Right cardiac atrium (tissue), 5 donors: ENCODE measurements around the gene PCDHGB1. TPM values are rescaled to one million over a fixed set of nuclear protein-coding genes. Genes with fewer than 3 reads are reported as not detected.
"Not testable (repeated sequence)": the region's sequence is repeated elsewhere in the genome, so short reads cannot be mapped to it uniquely, and the experiment has no call there.

Source experiments
- ATAC-seq, 2 donors: fragments of 200-7000 bp; cut with Tn5 transposase; one replicate each; pipeline versions ENCODE4 v1.8.0 to v1.9.1; 2020; ENCODE audit warnings: moderate library complexity in 2 of 2, mild to moderate bottlenecking in 1 of 2
- DNase-seq, 3 donors: peaks; one replicate each; pipeline ENCODE4 v3.0.0-alpha.2; 2020
- H3K27ac ChIP-seq: one replicate; pipeline ENCODE4 v1.5.1; 2013; ENCODE audit warnings: mild to moderate bottlenecking, low read length, control low read depth, moderate library complexity
- H3K27me3 ChIP-seq: one replicate; pipeline ENCODE4 v1.6.1; 2013; ENCODE audit not compliant: control insufficient read depth, insufficient read depth
- H3K4me1 ChIP-seq: one replicate; pipeline ENCODE4 v1.6.1; 2013; ENCODE audit warnings: low read length; ENCODE audit not compliant: control insufficient read depth, insufficient read depth
- H3K4me3 ChIP-seq: one replicate; pipeline ENCODE4 v1.5.1; 2013; ENCODE audit warnings: low read length, control low read depth
- H3K9me3 ChIP-seq: one replicate; pipeline ENCODE4 v1.6.1; 2013; ENCODE audit warnings: low read length; ENCODE audit not compliant: control insufficient read depth
- WGBS: extraction: QIAGEN DNeasy Blood & Tissue Kit; methylation state at CpG from one replicate; pipeline ENCODE4 v1.1.7; 2013; 5-methylcytosine and 5-hydroxymethylcytosine counted together
- intact Hi-C, 4 donors: fragments of 100-400 bp; cut with DNase I; formaldehyde crosslinking; loops; one replicate each; pipeline versions ENCODE4 v1.11.0 to v1.14.0; 2022 to 2023
- polyA plus RNA-seq: library from polyadenylated mRNA; stranded (reverse); fragments of 200-250 nt; gene quantifications from one replicate; pipeline ENCODE4 v1.2.3, GENCODE V29; 2013
- total RNA-seq, 4 donors: library from RNA; stranded (reverse); fragmentation: NEBNext Ultra II Directional; extraction: Animal tissue kit (Norgen Biotek cat#: 25700); gene quantifications; one replicate each; pipeline ENCODE4 v1.2.1, GENCODE V29; 2021
- donor health status: healthy with polysubstance abuse.
- donor health status: DM: no; HTN: yes; CAD: no.
- donor health status: DM: no; HTN: no; CAD: no.
- donor health status: DM: no; HTN: yes; CAD: no; lungs with severe emphysema.
- donor health status: DM: yes; HTN: yes; CAD: no.

Gene PCDHGB1
- total and polyA plus RNA-seq, 5 donors = 1.3 to 4.4 (median 3.3) TPM

- no peak overlapping the region for H3K27ac ChIP-seq
- no peaks in the 10 kb centered on the region for H3K4me1 ChIP-seq
- intact Hi-C loops = loop anchor here in 1 of 4 donors (5.0 kb wide), 1 partner anchor 234 kb away; no protein-coding TSS in a partner anchor
- WGBS = 77% methylated on average over 8 of the region's 8 CpGs
- H3K27me3 ChIP-seq = no peaks in the 10 kb centered on the region
- H3K9me3 ChIP-seq = no peaks in the 10 kb centered on the region
- no peak overlapping the region for H3K4me3 ChIP-seq
- no peak for DNase-seq
- no peak for ATAC-seq
Observed at GRCh38 chr5:141328231-141328630, 21.7 kb upstream of the PCDHGB1 start.

- intact Hi-C loops = loop anchor here in 1 of 4 donors (10.0 kb wide), 1 partner anchor 224 kb away; no protein-coding TSS in a partner anchor
- H3K9me3 ChIP-seq = no peaks in the 10 kb centered on the region
- peak in 1 of 3 donors; percentile 71 for DNase-seq
- no peaks in the 10 kb centered on the region for H3K27me3 ChIP-seq
- no peak for ATAC-seq
- no peak within 1 kb of the TSS for H3K27ac ChIP-seq
- WGBS = 18% methylated on average over 21 of the region's 21 CpGs
- no peaks in the 10 kb centered on the region for H3K4me1 ChIP-seq
- H3K4me3 ChIP-seq = peak within 1 kb of the TSS; percentile 49
Observed at GRCh38 chr5:141330299-141331080, 19.4 kb upstream of the PCDHGB1 start, which contains the start of gene PCDHGA1. Gene PCDHGA1 (plus strand): TSS chr5:141330514.

GRCh38 chr5:141332571-141332970 is 17.3 kb upstream of the PCDHGB1 start:
- not testable (repeated sequence) for H3K27me3 ChIP-seq, H3K4me3 ChIP-seq, H3K4me1 ChIP-seq, H3K9me3 ChIP-seq, DNase-seq, ATAC-seq, H3K27ac ChIP-seq
- intact Hi-C loops = loop anchor here in 1 of 4 donors (10.0 kb wide), 1 partner anchor 222 kb away; no protein-coding TSS in a partner anchor
- 35% methylated on average over 39 of the region's 39 CpGs for WGBS

- H3K4me1 ChIP-seq = no peaks in the 10 kb centered on the region
- intact Hi-C loops = loop anchor here in 1 of 4 donors (10.0 kb wide), 1 partner anchor 216 kb away; no protein-coding TSS in a partner anchor
- H3K4me3 ChIP-seq = peak within 1 kb of the TSS; percentile 61
- peak in 2 of 3 donors; percentile 59 to 66 for DNase-seq
- peak; percentile 72 to 76 for ATAC-seq
- H3K9me3 ChIP-seq = peaks cover 7% of the 10 kb centered on the region
- WGBS = 10% methylated on average over 27 of the region's 27 CpGs
- no peaks in the 10 kb centered on the region for H3K27me3 ChIP-seq
- H3K27ac ChIP-seq = peak within 1 kb of the TSS; percentile 43
Observed at GRCh38 chr5:141338538-141339306, 11.2 kb upstream of the PCDHGB1 start, which contains the start of gene PCDHGA2. Gene PCDHGA2 (plus strand): TSS chr5:141338760.

- intact Hi-C loops = loop anchor here in 2 of 4 donors (5.0 kb wide), 1 partner anchor 216 kb away; no protein-coding TSS in a partner anchor
- not testable (repeated sequence) for H3K4me3 ChIP-seq, H3K27ac ChIP-seq, ATAC-seq, DNase-seq, H3K4me1 ChIP-seq, H3K27me3 ChIP-seq
- 55% methylated on average over 45 of the region's 45 CpGs for WGBS
- H3K9me3 ChIP-seq = peaks cover 16% of the 10 kb centered on the region
Observed at GRCh38 chr5:141340781-141341354, 9.0 kb upstream of the PCDHGB1 start.

- intact Hi-C loops = loop anchor here in 2 of 4 donors (5.0 kb wide), 1 partner anchor 215 kb away; no protein-coding TSS in a partner anchor
- peaks cover 17% of the 10 kb centered on the region for H3K9me3 ChIP-seq
- 18% methylated on average over 1 of the region's 1 CpG for WGBS
- no peaks in the 10 kb centered on the region for H3K27me3 ChIP-seq
- no peak for ATAC-seq
- no peak overlapping the region for H3K27ac ChIP-seq
- peak overlapping the region; percentile 4 for H3K4me3 ChIP-seq
- DNase-seq = no peak
- no peaks in the 10 kb centered on the region for H3K4me1 ChIP-seq
Observed at GRCh38 chr5:141342773-141343172, 7.1 kb upstream of the PCDHGB1 start.

- peaks cover 17% of the 10 kb centered on the region for H3K9me3 ChIP-seq
- DNase-seq (no peak), ATAC-seq (peak; percentile 40 to 47)
- peak within 1 kb of the TSS; percentile 42 for H3K4me3 ChIP-seq
- WGBS = 21% methylated on average over 9 of the region's 9 CpGs
- no peak within 1 kb of the TSS for H3K27ac ChIP-seq
- H3K27me3 ChIP-seq = no peaks in the 10 kb centered on the region
- no peaks in the 10 kb centered on the region for H3K4me1 ChIP-seq
- intact Hi-C loops = loop anchor here in 2 of 4 donors (5.0 kb wide), 1 partner anchor 214 kb away; no protein-coding TSS in a partner anchor
Observed at GRCh38 chr5:141343242-141343952, 6.5 kb upstream of the PCDHGB1 start, which contains the start of gene PCDHGA3. Gene PCDHGA3 (plus strand): TSS chr5:141343829. CDS start chr5:141344034, 205 bp downstream.

GRCh38 chr5:141343953-141344463 is 5.9 kb upstream of the PCDHGB1 start:
- H3K9me3 ChIP-seq = peaks cover 15% of the 10 kb centered on the region
- intact Hi-C loops = loop anchor here in 2 of 4 donors (5.0 kb wide), 1 partner anchor 213 kb away; no protein-coding TSS in a partner anchor
- H3K4me3 ChIP-seq = peak overlapping the region; percentile 42
- WGBS = 21% methylated on average over 31 of the region's 31 CpGs
- H3K27me3 ChIP-seq = no peaks in the 10 kb centered on the region
- no peak overlapping the region for H3K27ac ChIP-seq
- DNase-seq = no peak
- peak; percentile 36 to 43 for ATAC-seq
- no peaks in the 10 kb centered on the region for H3K4me1 ChIP-seq

- peaks cover 15% of the 10 kb centered on the region for H3K9me3 ChIP-seq
- intact Hi-C loops = no loop called here
- 31% methylated on average over 20 of the region's 20 CpGs for WGBS
- no peaks in the 10 kb centered on the region for H3K27me3 ChIP-seq
- no peak overlapping the region for H3K27ac ChIP-seq
- peak overlapping the region; percentile 28 for H3K4me3 ChIP-seq
- no peaks in the 10 kb centered on the region for H3K4me1 ChIP-seq
- ATAC-seq = no peak
- no peak for DNase-seq
Observed at GRCh38 chr5:141345327-141345726, 4.6 kb upstream of the PCDHGB1 start.

GRCh38 chr5:141346017-141346416 is 3.9 kb upstream of the PCDHGB1 start:
- H3K9me3 ChIP-seq = peaks cover 15% of the 10 kb centered on the region
- intact Hi-C loops, H3K4me3 ChIP-seq, H3K4me1 ChIP-seq, DNase-seq, H3K27me3 ChIP-seq, H3K27ac ChIP-seq, ATAC-seq: not testable (repeated sequence)
- 41% methylated on average over 24 of the region's 35 CpGs for WGBS
